Natural killer cell (primary cell): Measurements from ENCODE around the gene ZNF354C. TPM values are rescaled to one million over a fixed set of nuclear protein-coding genes. Genes with fewer than 3 reads are reported as not detected.

Experiments used
- ATAC-seq, 3 donors: fragments of 150-1000 bp in 2 of 3; fragments of 200-7000 bp in 1 of 3; cut with Tn5 transposase; 1 replicate in 1 of 3; 2 replicates in 2 of 3; pipeline ENCODE4 v1.10.0; 2021; ENCODE audit warnings: mild to moderate bottlenecking in 2 of 3, moderate library complexity in 2 of 3
- DNase-seq, 2 donors: peaks; one replicate each; pipeline versions ENCODE4 v3.0.0 to v3.0.0-alpha.2; 2013 to 2021; ENCODE audit warnings: mixed read lengths in 1 of 2
- H3K27ac ChIP-seq: one replicate; pipeline ENCODE4 v1.5.1; 2013; ENCODE audit warnings: mild to moderate bottlenecking, low read length
- H3K27me3 ChIP-seq: one replicate; pipeline ENCODE4 v1.6.1; 2013; ENCODE audit warnings: low read length; ENCODE audit not compliant: control insufficient read depth, insufficient read depth
- H3K36me3 ChIP-seq: one replicate; pipeline ENCODE4 v1.6.1; 2013; ENCODE audit warnings: low read length; ENCODE audit not compliant: control insufficient read depth, insufficient read depth
- H3K4me1 ChIP-seq: one replicate; pipeline ENCODE4 v1.6.1; 2013; ENCODE audit warnings: low read length; ENCODE audit not compliant: control insufficient read depth, insufficient read depth
- H3K4me3 ChIP-seq: one replicate; pipeline ENCODE4 v1.5.1; 2013; ENCODE audit warnings: low read length
- H3K9me3 ChIP-seq: one replicate; pipeline ENCODE4 v1.6.1; 2013; ENCODE audit warnings: low read length; ENCODE audit not compliant: control insufficient read depth, insufficient read depth
- H3K27ac Mint-ChIP-seq, 2 donors: one replicate each; pipeline ENCODE4 v1.8.0; 2022; ENCODE audit warnings: mild to moderate bottlenecking in 2 of 2, mixed read lengths in 2 of 2, moderate library complexity in 1 of 2
- H3K27me3 Mint-ChIP-seq, 2 donors: one replicate each; pipeline ENCODE4 v1.8.0; 2022; ENCODE audit warnings: low read depth in 2 of 2, mixed read lengths in 2 of 2
- H3K36me3 Mint-ChIP-seq: one replicate; pipeline ENCODE4 v1.8.0; 2022; ENCODE audit warnings: mixed read lengths
- H3K4me1 Mint-ChIP-seq, 2 donors: one replicate each; pipeline ENCODE4 v1.8.0; 2022; ENCODE audit warnings: mixed read lengths in 2 of 2
- H3K4me3 Mint-ChIP-seq: one replicate; pipeline ENCODE4 v1.8.0; 2022; ENCODE audit warnings: mild to moderate bottlenecking, moderate library complexity, mixed read lengths
- H3K9me3 Mint-ChIP-seq, 2 donors: one replicate each; pipeline ENCODE4 v1.8.0; 2022; ENCODE audit warnings: mixed read lengths in 2 of 2
- CTCF ChIP-seq: fragments of 200-600 bp; IDR thresholded peaks from one replicate; pipeline ENCODE4 v1.8.0; 2022; ENCODE audit warnings: antibody characterized with exemption
- WGBS: methylation state at CpG from one replicate; pipeline ENCODE4 v1.1.7; 2013; ENCODE audit warnings: missing lambda C conversion rate; ENCODE audit not compliant: insufficient coverage; 5-methylcytosine and 5-hydroxymethylcytosine counted together
- intact Hi-C: fragments of 100-400 bp; cut with micrococcal nuclease; formaldehyde crosslinking; loops from one replicate; pipeline ENCODE4 v1.14.2; 2022
- total RNA-seq, 4 donors: library from RNA; stranded (reverse); fragments of 120-200 nt in 1 of 4; gene quantifications; one replicate each; pipeline versions ENCODE4 v1.2.3 to v1.2.4, GENCODE V29; 2013 to 2022

ZNF354C gene
- total RNA-seq, 3 donors from 2014 or later (not counting 1 experiment from before 2014, with no cell fraction given): 4.0 to 7.4 (median 4.9) TPM

- H3K4me1 Mint-ChIP-seq: no peaks in the 10 kb centered on the region
- Histone ChIP-seq H3K4me3 (no peak overlapping the region), H3K27ac (no peak overlapping the region), H3K4me1 (no peaks in the 10 kb centered on the region), H3K27me3 (no peaks in the 10 kb centered on the region), H3K36me3 (no peaks in the 10 kb centered on the region), H3K9me3 (peaks cover 30% of the 10 kb centered on the region)
- no peak overlapping the region for H3K4me3 Mint-ChIP-seq
- H3K36me3 Mint-ChIP-seq: no peaks in the 10 kb centered on the region
- intact Hi-C loops: no loop called here
- DNase-seq (no peak), ATAC-seq (no peak)
- WGBS: 91% methylated on average over 15 of the region's 15 CpGs
- H3K9me3 Mint-ChIP-seq: peaks cover 10 to 11% of the 10 kb centered on the region in 2 donors
- no peak for TF ChIP-seq CTCF
- no peak overlapping the region for H3K27ac Mint-ChIP-seq
- H3K27me3 Mint-ChIP-seq: no peaks in the 10 kb centered on the region
Observed at GRCh38 chr5:179119415-179120170, 59.4 kb downstream of the ZNF354C start.

GRCh38 chr5:179120421-179120861, 60.3 kb downstream of the ZNF354C start:
- peaks cover 24% of the 10 kb centered on the region for H3K9me3 ChIP-seq
- H3K36me3 ChIP-seq: no peaks in the 10 kb centered on the region
- no peaks in the 10 kb centered on the region for H3K27me3 ChIP-seq
- WGBS: 95% methylated on average over 35 of the region's 35 CpGs
- ATAC-seq (no peak), DNase-seq (no peak)
- no peaks in the 10 kb centered on the region for H3K27me3 Mint-ChIP-seq
- no peaks in the 10 kb centered on the region for H3K4me1 ChIP-seq
- no peaks in the 10 kb centered on the region for H3K4me1 Mint-ChIP-seq
- H3K4me3 ChIP-seq: no peak overlapping the region
- H3K4me3 Mint-ChIP-seq: no peak overlapping the region
- peaks cover 3% of the 10 kb centered on the region in 2 donors for H3K9me3 Mint-ChIP-seq
- no peak overlapping the region for H3K27ac ChIP-seq
- intact Hi-C loops: no loop called here
- H3K36me3 Mint-ChIP-seq: no peaks in the 10 kb centered on the region
- TF ChIP-seq CTCF: no peak
- no peak overlapping the region for H3K27ac Mint-ChIP-seq

- Mint-ChIP-seq H3K27me3 (no peaks in the 10 kb centered on the region), H3K9me3 (peaks cover 2 to 3% of the 10 kb centered on the region in 2 donors), H3K36me3 (no peaks in the 10 kb centered on the region), H3K4me1 (no peaks in the 10 kb centered on the region), H3K4me3 (no peak overlapping the region), H3K27ac (no peak overlapping the region)
- ATAC-seq (no peak), DNase-seq (no peak)
- WGBS: 75% methylated on average over 75 of the region's 75 CpGs
- TF ChIP-seq CTCF: no peak
- intact Hi-C loops: no loop called here
- Histone ChIP-seq H3K4me3 (no peak overlapping the region), H3K27ac (no peak overlapping the region), H3K27me3 (no peaks in the 10 kb centered on the region), H3K4me1 (no peaks in the 10 kb centered on the region), H3K9me3 (peaks cover 19% of the 10 kb centered on the region), H3K36me3 (no peaks in the 10 kb centered on the region)
Observed at GRCh38 chr5:179120951-179121666, 60.9 kb downstream of the ZNF354C start.
